T47D (cell line): ENCODE measurements around the gene ACOX2.

Source experiments
- DNase-seq, 2 experiments: peaks; one replicate each; pipeline versions ENCODE4 v3.0.0 to v3.0.0-alpha.2; 2011 to 2012; ENCODE audit warnings: low read depth in 1 of 2, low spot score in 1 of 2
- JUND ChIP-seq: IDR thresholded peaks from 2 replicates; pipeline ENCODE4 v1.6.1; 2012; ENCODE audit warnings: low read depth
- in situ Hi-C: cut with HindIII; loops from 2 replicates; pipeline ENCODE4 v1.10.0; 2016; ENCODE audit warnings: low sequenced_read_pairs, low pct_unique_long_range_greater_than_20kb

Gene ACOX2

DNA sequence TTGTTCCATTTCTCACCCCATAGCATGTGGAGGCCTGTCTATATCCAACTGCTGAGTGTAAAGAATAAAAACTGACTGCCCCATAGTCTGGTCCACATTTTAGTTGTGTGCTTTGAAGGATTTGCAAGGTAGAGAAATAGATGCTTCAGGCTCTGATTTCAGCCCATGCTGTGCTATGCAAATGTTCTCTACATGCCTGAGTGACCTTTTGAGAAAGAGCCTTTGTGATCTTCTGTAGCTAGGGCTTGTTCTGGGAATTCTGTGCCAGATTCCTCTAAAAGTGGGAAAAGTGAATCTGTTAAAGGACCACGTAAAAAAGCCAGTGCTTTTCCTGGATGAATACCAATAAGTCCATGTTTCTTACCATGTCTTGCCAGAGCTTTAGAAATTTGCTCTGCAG, 39.9 kb downstream of the ACOX2 start:
- peak in 1 of 2 experiments; percentile 33 for DNase-seq
- in situ Hi-C loops: no loop called here
- no peak for TF ChIP-seq JUND

DNA sequence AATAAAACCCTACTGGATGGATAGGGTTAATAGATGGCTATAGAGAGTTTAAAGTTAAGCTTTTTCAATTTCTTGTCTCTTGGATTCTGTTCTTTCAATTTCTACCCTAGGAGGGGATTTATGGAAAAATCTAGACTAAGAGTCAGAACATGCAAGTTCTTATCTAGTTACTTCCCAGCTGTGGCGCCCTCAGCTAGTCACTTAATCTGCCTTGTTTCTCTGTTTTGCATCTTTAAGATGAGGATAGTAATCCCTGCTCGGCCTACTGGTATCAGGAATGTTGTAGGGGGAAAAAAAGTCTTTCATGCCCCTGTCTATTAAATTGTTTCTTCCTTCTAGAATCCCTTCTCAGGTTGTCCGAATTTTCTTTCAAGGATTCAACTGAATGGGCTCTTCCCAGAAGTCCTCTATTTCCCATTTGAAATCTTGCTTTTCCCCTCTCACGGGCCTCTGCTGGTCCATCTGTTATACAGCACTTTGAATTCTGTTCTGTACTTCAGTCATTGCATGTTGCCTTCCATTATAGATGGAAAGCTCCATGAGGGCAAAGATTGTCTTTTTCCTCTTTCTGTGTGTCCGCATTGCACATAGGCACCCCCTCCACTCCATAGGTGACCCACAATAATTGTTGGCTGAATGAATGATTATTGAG, 40.7 kb downstream of the ACOX2 start:
- DNase-seq: peak in 1 of 2 experiments; percentile 20
- TF ChIP-seq JUND: no peak
- in situ Hi-C loops: no loop called here

DNA sequence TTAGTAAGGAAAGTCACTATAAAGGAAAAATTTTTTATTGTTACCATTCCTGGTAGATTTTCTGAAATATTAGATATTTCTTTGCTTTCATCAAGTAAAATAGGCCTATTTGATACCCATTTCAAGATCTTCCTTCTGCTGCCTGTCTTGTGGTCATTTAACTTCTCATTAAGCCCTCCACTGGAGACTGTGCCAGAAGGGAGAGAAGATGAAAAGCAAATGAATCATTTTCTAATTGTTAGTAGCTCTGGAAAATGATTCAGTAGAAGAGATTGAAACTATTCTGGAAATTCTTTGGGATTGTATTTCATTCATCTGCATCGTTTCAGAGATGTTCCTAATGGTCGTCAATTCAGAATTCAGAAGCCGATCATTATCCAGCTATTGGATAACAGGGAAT, 41.9 kb downstream of the ACOX2 start:
- no peak for TF ChIP-seq JUND
- DNase-seq: no peak
- in situ Hi-C loops: no loop called here

DNA sequence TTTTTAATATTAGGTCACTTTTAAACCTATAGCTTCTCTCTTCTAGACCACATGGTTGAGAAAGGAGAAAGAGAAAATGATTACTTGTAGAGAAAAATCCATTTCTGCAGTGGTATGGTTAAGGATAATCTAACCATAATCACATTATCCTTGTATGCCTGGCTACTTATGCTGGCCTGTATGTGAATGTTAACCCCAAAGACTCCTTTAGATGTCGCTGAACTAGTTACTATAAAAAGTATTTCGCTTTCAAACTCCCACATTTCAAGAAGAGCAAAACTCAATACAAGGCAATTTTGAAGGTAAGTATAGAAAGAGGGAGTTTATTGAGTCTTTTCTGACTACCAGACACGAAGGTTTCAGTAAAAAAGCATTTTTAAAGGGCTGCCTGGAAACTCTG, 42.9 kb downstream of the ACOX2 start:
- in situ Hi-C loops: no loop called here
- TF ChIP-seq JUND: no peak
- DNase-seq: peak in 1 of 2 experiments; percentile 52

GRCh38 chr3:58492494-58492905, 44.5 kb downstream of the ACOX2 start:
- TF ChIP-seq JUND: no peak
- in situ Hi-C loops: no loop called here
- peak in 1 of 2 experiments; percentile 54 for DNase-seq

DNA sequence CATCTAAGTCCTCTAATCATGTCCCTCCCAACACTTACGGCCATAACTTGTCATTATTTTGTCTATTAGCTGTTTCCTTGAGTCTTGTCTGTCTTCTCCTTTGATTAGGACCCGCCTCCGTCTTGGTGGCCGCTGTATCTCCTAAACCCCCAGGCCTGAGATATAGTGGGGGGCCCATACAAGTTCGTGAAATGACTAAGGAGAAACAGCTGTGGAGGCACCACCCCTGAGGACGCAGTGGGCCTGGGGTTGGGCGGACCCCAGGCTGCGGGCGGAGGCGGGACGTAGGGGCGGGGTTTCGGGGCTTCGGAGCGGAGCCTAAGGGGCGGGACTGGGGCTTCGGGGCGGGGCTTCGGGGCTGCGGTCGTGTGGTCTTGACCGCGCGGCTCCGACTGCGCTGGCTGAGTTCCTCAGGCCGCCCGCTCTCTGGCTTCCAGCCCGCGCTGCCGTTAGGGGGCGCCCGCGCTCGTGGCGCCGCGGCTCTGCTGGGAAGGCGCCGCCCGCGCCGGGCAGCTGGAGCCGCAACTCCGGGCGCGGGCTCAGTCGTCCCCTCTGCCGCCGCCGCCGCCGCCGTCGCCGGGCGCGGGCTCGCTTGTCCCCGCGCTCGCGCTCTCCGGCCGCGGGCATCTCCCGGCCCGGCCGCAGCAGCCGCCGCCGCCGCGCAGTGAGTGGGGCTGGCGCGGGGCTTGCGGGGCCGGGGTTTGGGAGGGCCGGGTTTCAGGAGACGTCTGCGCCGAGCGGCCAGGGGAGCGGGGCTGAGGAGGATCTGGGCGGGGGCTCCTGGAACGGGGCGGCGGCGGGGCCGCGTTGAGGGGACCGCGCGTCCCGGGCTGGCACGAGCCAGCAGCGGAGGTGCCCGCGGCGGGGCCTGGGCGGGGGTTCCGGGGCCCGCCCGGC, 45.2 kb downstream of the ACOX2 start, which contains the start of gene KCTD6:
Gene KCTD6 (plus strand): TSS at position 591 of the 897 bp plus-strand sequence. CDS start 6,660 bp downstream, outside the sequence.
- TF ChIP-seq JUND: no peak
- in situ Hi-C loops: no loop called here
- peak; percentile 53 to 93 for DNase-seq

GRCh38 chr3:58490860-58491501, 46.0 kb downstream of the ACOX2 start:
- DNase-seq: peak in 1 of 2 experiments; percentile 45
- TF ChIP-seq JUND: no peak
- in situ Hi-C loops: no loop called here

DNA sequence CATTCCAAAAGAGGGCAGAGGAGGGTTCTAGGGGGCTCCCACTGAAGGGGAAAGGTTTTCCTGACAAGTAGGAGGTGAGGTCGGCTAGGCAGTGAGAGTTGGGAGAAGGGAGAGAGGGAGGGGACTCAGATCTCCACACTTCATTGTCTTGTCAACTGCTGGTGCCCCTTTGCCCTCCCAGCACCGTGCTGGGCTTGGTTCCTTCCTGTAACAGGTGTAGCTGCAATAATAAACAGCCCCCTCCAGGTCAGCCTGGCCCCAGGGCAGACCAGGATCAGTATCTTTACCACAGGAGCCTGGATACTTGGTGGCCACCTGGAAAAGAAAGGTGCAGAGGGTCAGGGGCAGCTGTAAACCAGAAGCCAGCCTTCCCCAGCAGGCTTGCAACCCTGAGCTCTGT, 48.0 kb downstream of the ACOX2 start:
- no peak for DNase-seq
- TF ChIP-seq JUND: no peak
- in situ Hi-C loops: no loop called here

GRCh38 chr3:58487140-58487886, 49.7 kb downstream of the ACOX2 start:
- no peak for TF ChIP-seq JUND
- DNase-seq: no peak
- in situ Hi-C loops: no loop called here

- in situ Hi-C loops: no loop called here
- DNase-seq: no peak
- TF ChIP-seq JUND: no peak
These were observed 51.1 kb downstream of the ACOX2 start for GRCh38 chr3:58485801-58486435.

- TF ChIP-seq JUND: no peak
- in situ Hi-C loops: no loop called here
- no peak for DNase-seq
These were observed 52.3 kb downstream of the ACOX2 start for GRCh38 chr3:58484722-58485069.
